PC-3 (cell line): Measurements from ENCODE around the gene TMPRSS3.

Source experiments
- EZH2 ChIP-seq: fragments of 300-600 bp; sonication (generic); IDR thresholded peaks from one replicate; pipeline ENCODE4 v1.6.1; 2017; ENCODE audit warnings: antibody characterized with exemption, mild to moderate bottlenecking, low read length; ENCODE audit not compliant: unreplicated experiment
- EZH2phosphoT487 ChIP-seq: fragments of 300-600 bp; sonication (generic); IDR thresholded peaks from 2 replicates; pipeline ENCODE4 v1.6.1; 2018; ENCODE audit warnings: mild to moderate bottlenecking, antibody characterized with exemption, low read length, borderline replicate concordance
- TF ChIP-seq, protein P1 (sequence below): fragments of 300-600 bp; sonication (generic); conservative IDR thresholded peaks from 2 replicates; pipeline ENCODE4 v1.5.1; 2017; ENCODE audit warnings: antibody characterized with exemption, low read depth, mild to moderate bottlenecking, low read length

DNA sequence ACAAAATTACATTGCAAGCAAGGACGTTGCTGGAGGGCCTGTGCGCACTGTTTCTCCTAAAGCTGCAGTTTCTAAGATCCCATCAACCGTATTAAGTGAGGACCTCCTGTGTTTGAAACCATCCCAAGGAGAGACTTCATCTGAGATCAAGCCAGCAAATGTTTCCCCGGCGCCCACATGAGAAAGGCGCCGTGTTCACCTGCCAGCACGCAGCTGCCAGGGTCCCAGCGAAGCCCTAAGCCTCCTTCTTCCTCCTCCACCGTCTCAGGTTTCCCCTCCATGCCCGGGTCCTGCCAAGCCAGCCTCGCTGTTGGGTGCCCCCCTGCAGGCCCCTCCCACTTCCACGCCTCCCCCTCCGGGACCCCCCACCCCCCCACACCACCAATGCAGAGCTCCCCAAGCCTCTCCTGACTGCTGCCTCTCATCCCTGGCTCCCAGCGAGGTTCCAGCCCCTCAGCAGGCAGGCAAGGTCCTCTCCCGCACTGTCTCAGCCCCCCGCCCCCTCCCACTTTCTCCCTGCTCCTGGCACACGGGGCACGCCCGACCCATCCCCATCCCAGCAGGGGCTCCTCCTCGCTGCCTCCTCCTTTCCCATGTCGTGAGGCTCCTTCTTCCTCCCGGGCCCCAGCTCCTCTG lies 20.9 kb downstream of the TMPRSS3 start:
- TF ChIP-seq, protein P1, sequence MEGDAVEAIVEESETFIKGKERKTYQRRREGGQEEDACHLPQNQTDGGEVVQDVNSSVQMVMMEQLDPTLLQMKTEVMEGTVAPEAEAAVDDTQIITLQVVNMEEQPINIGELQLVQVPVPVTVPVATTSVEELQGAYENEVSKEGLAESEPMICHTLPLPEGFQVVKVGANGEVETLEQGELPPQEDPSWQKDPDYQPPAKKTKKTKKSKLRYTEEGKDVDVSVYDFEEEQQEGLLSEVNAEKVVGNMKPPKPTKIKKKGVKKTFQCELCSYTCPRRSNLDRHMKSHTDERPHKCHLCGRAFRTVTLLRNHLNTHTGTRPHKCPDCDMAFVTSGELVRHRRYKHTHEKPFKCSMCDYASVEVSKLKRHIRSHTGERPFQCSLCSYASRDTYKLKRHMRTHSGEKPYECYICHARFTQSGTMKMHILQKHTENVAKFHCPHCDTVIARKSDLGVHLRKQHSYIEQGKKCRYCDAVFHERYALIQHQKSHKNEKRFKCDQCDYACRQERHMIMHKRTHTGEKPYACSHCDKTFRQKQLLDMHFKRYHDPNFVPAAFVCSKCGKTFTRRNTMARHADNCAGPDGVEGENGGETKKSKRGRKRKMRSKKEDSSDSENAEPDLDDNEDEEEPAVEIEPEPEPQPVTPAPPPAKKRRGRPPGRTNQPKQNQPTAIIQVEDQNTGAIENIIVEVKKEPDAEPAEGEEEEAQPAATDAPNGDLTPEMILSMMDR = no peak
- TF ChIP-seq EZH2 (no peak), EZH2phosphoT487 (no peak)
